Endothelial cell of umbilical vein (primary cell): ENCODE measurements around the gene CDH23. TPM values are rescaled to one million over a fixed set of nuclear protein-coding genes. Genes with fewer than 3 reads are reported as not detected.

Source experiments
- BruUV-seq: library from RNA; stranded (reverse); fragments of 400-500 nt; replicated peaks from 2 replicates; lab custom pipeline; 2021; lab: Mats Ljungman, UMichigan
- CTCF ChIA-PET: fragments of 300-600, 350-600 bp; sonication (Branson Sonifier 250); formaldehyde crosslinking; loops from one replicate; lab custom pipeline; 2021; ENCODE audit warnings: antibody characterized with exemption, inconsistent platforms; lab: Charles Lee
- POLR2A ChIA-PET: fragments of 300-600, 350-600 bp; sonication (Branson Sonifier 250); formaldehyde crosslinking; loops from one replicate; lab custom pipeline; 2021; ENCODE audit warnings: antibody characterized with exemption, inconsistent platforms; lab: Charles Lee
- DNase-seq: peaks from one replicate; pipeline ENCODE4 v3.0.0-alpha.2; 2011; ENCODE audit warnings: low read depth, low spot score
- FAIRE-seq: peaks from 2 replicates; lab custom pipeline; 2011; peaks lifted over from hg19 to GRCh38; lab: Jason Lieb, UNC
- H2AFZ ChIP-seq: 2 replicates; pipeline ENCODE4 v1.6.0; 2012; ENCODE audit warnings: low read depth, low read length, control low read depth, inconsistent platforms
- H3K27ac ChIP-seq: 2 replicates; pipeline ENCODE4 v1.5.1; 2011; ENCODE audit warnings: low read depth, mild to moderate bottlenecking, control low read depth, low read length, moderate library complexity; ENCODE audit not compliant: insufficient read depth
- H3K27me3 ChIP-seq, 2 experiments: 2 replicates each; pipeline versions ENCODE4 v1.6.0 to v1.6.1; 2011; ENCODE audit warnings: low read length in 2 of 2, mixed read lengths in 1 of 2; ENCODE audit not compliant: control insufficient read depth in 2 of 2, insufficient read depth in 2 of 2
- H3K36me3 ChIP-seq, 2 experiments: 2 replicates in 1 of 2; 3 replicates in 1 of 2; pipeline ENCODE4 v1.5.1; 2011; ENCODE audit warnings: low read length in 2 of 2, mild to moderate bottlenecking in 1 of 2, moderate library complexity in 1 of 2; ENCODE audit not compliant: control insufficient read depth in 2 of 2, insufficient read depth in 2 of 2; ENCODE audit errors: extremely low read depth in 1 of 2
- H3K4me1 ChIP-seq: 3 replicates; pipeline ENCODE4 v1.5.1; 2011; ENCODE audit warnings: mild to moderate bottlenecking, low read length; ENCODE audit not compliant: control insufficient read depth, insufficient read depth; ENCODE audit errors: extremely low read depth
- H3K4me2 ChIP-seq: 2 replicates; pipeline ENCODE4 v1.6.1; 2011; ENCODE audit warnings: low read length, control low read depth, mixed read lengths; ENCODE audit not compliant: insufficient read depth
- H3K4me3 ChIP-seq, 3 experiments: fragments of 200-600 bp in 1 of 3; sonication (generic), shearing (Covaris generic) in 1 of 3; replicated peaks in 1 of 3; 2 replicates each; pipeline ENCODE4 v1.5.1; 2011 to 2016; ENCODE audit warnings: control low read depth in 3 of 3, low read length in 3 of 3, mild to moderate bottlenecking in 2 of 3, inconsistent platforms in 1 of 3, low read depth in 1 of 3, moderate library complexity in 1 of 3; ENCODE audit not compliant: insufficient read depth in 1 of 3
- H3K79me2 ChIP-seq: 2 replicates; pipeline ENCODE4 v1.6.0; 2012; ENCODE audit warnings: low read length, inconsistent platforms; ENCODE audit not compliant: control insufficient read depth, insufficient read depth
- H3K9ac ChIP-seq: replicated peaks from 2 replicates; pipeline ENCODE3; 2011; ENCODE audit warnings: low read length, control low read depth; ENCODE audit not compliant: insufficient read depth; ENCODE audit errors: extremely low read depth
- H3K9me1 ChIP-seq: replicated peaks from 3 replicates; pipeline ENCODE4 v1.6.0; 2011; ENCODE audit warnings: mild to moderate bottlenecking, low read length; ENCODE audit not compliant: control insufficient read depth, insufficient read depth; ENCODE audit errors: extremely low read depth
- H3K9me3 ChIP-seq: replicated peaks from 2 replicates; pipeline ENCODE4 v1.5.1; 2012; ENCODE audit warnings: low read length, inconsistent platforms; ENCODE audit not compliant: control insufficient read depth, insufficient read depth
- H4K20me1 ChIP-seq: replicated peaks from 2 replicates; pipeline ENCODE3; 2011; ENCODE audit warnings: mild to moderate bottlenecking, low read length; ENCODE audit not compliant: control insufficient read depth, insufficient read depth; ENCODE audit errors: extremely low read depth
- CTCF ChIP-seq, 2 donors: IDR thresholded peaks; 1 replicate in 1 of 2; 2 replicates in 1 of 2; pipeline ENCODE4 v1.5.1; 2011; ENCODE audit warnings: low read length in 2 of 2, mild to moderate bottlenecking in 2 of 2, moderate library complexity in 2 of 2, control low read depth in 1 of 2, inconsistent platforms in 1 of 2, low read depth in 1 of 2; ENCODE audit not compliant: insufficient read depth in 1 of 2; ENCODE audit errors: extremely low read depth in 1 of 2
- EZH2 ChIP-seq: IDR thresholded peaks from 2 replicates; pipeline ENCODE4 v1.6.1; 2012; ENCODE audit warnings: borderline replicate concordance, low read depth, mild to moderate bottlenecking, moderate library complexity, low read length, inconsistent platforms; ENCODE audit not compliant: severe bottlenecking
- FOS ChIP-seq: IDR thresholded peaks from 2 replicates; pipeline ENCODE4 v1.6.1; 2011; ENCODE audit warnings: mild to moderate bottlenecking, low read length, moderate library complexity, borderline replicate concordance; ENCODE audit not compliant: insufficient read depth
- GATA2 ChIP-seq: IDR thresholded peaks from 2 replicates; pipeline ENCODE4 v1.7.0; 2011; ENCODE audit warnings: low read depth, mild to moderate bottlenecking, moderate library complexity, mixed read lengths, low read length; ENCODE audit not compliant: insufficient read length, insufficient read depth
- JUN ChIP-seq: IDR thresholded peaks from 2 replicates; pipeline ENCODE4 v1.6.1; 2011; ENCODE audit warnings: borderline replicate concordance, low read depth; ENCODE audit not compliant: insufficient read length, insufficient read depth
- MAX ChIP-seq: IDR thresholded peaks from 2 replicates; pipeline ENCODE4 v1.6.1; 2011; ENCODE audit not compliant: insufficient read depth, insufficient read length
- MYC ChIP-seq: IDR thresholded peaks from one replicate; pipeline ENCODE4 v1.6.1; 2011; ENCODE audit warnings: mild to moderate bottlenecking, low read depth, low read length
- POLR2A ChIP-seq: IDR thresholded peaks from 2 replicates; pipeline ENCODE4 v1.6.1; 2012; ENCODE audit warnings: low read depth, mild to moderate bottlenecking, control low read depth, low read length
- POLR2AphosphoS5 ChIP-seq: IDR thresholded peaks from 2 replicates; pipeline ENCODE4 v1.6.1; 2012; ENCODE audit warnings: low read depth, mild to moderate bottlenecking, control low read depth, low read length, moderate library complexity; ENCODE audit not compliant: insufficient read depth
- dilution Hi-C: fragments of 300-500 bp; cut with MboI; formaldehyde crosslinking; loops from one replicate; pipeline ENCODE4 v1.15.0; 2019; ENCODE audit warnings: low sequenced_read_pairs; ENCODE audit not compliant: extremely low pct_ligation_motif_present
- intact Hi-C: fragments of 100-400 bp; cut with micrococcal nuclease; formaldehyde crosslinking; loops from one replicate; pipeline ENCODE4 v1.10.0; 2022
- polyA plus RNA-seq, 4 experiments: library from polyadenylated mRNA; depleted of rRNA in 3 of 4; stranded (reverse) in 3 of 4; unstranded in 1 of 4; fragments of >200 nt; gene quantifications; 2 replicates each; pipeline versions ENCODE4 v1.2.1 to v1.2.3, GENCODE V29; 2011 to 2012; ENCODE audit warnings: missing spikeins in 1 of 4
- total RNA-seq: library from RNA; stranded (reverse); gene quantifications from 2 replicates; pipeline ENCODE4 v1.2.3, GENCODE V29; 2021

Gene CDH23
- total and polyA plus RNA-seq, 2 donors (not counting 3 experiments of a cell fraction or from before 2014, with no cell fraction given), result not detected

GRCh38 chr10:71802715-71803488, 406.2 kb downstream of the CDH23 start:
- H3K4me1 ChIP-seq, result peaks cover under 1% of the 10 kb centered on the region
- no peak overlapping the region for H3K27ac ChIP-seq
- POLR2A ChIA-PET, result no interaction called here
- H3K36me3 ChIP-seq, result no peaks in the 10 kb centered on the region
- H2AFZ ChIP-seq, result no peak overlapping the region
- CTCF ChIA-PET, result no interaction called here
- H3K79me2 ChIP-seq, result no peaks in the 10 kb centered on the region
- DNase-seq (no peak), FAIRE-seq (no peak)
- H3K27me3 ChIP-seq, result peaks cover 0 to 2% of the 10 kb centered on the region in 2 experiments
- H4K20me1 ChIP-seq, result no peaks in the 10 kb centered on the region
- no TSS peak for BruUV-seq
- dilution Hi-C loops, result no loop called here
- no peaks in the 10 kb centered on the region for H3K9me3 ChIP-seq
- H3K4me2 ChIP-seq, result no peak overlapping the region
- TF ChIP-seq JUN (no peak), CTCF (IDR thresholded peaks at IDR 0.05; ENCODE audit: extremely low read depth in 1 of 2, insufficient read depth in 1 of 2, low read depth in 1 of 2, low read length in 2 of 2) (no peak), MYC (no peak), GATA2 (no peak), POLR2A (no peak), MAX (no peak), POLR2AphosphoS5 (no peak), FOS (no peak), EZH2 (no peak)
- intact Hi-C loops, result no loop called here
- no peaks in the 10 kb centered on the region for H3K9me1 ChIP-seq
- no peak overlapping the region for H3K9ac ChIP-seq
- H3K4me3 ChIP-seq, result no peak overlapping the region
